ENCODE data around the gene TNIK. TPM values are rescaled to one million over a fixed set of nuclear protein-coding genes. Genes with fewer than 3 reads are reported as not detected.
A peak's percentile ranks its signal among the peaks of the same experiment; 100 is the strongest.
"Not testable (repeated sequence)": the region's sequence is repeated elsewhere in the genome, so short reads cannot be mapped to it uniquely, and the experiment has no call there.

TNIK gene
- total and polyA plus RNA-seq, 2 donors from 2014 or later = 3.6 to 48.9 TPM

GRCh38 chr3:171307988-171308387 lies 152.2 kb downstream of the TNIK start:
- H3K4me3 ChIP-seq (ENCODE audit: low read length in 3 of 3) = no peak overlapping the region
- no peaks in the 10 kb centered on the region for H3K4me1 ChIP-seq (ENCODE audit: control insufficient read depth in 2 of 3, insufficient read depth in 2 of 3, low read depth in 1 of 3, low read length in 3 of 3)
- no peak for TF ChIP-seq CTCF (IDR thresholded peaks at IDR 0.05; ENCODE audit: borderline replicate concordance, extremely low read depth, insufficient read depth)
- no peak for DNase-seq
- intact Hi-C loops (cut with DNase I) = no loop called here
- FAIRE-seq = no peak
- H3K9me3 ChIP-seq (ENCODE audit: control insufficient read depth in 2 of 3, insufficient read depth in 1 of 3, low read length in 3 of 3) = no peaks in the 10 kb centered on the region
- H3K27me3 ChIP-seq (ENCODE audit: control insufficient read depth, insufficient read depth, low read length) = no peaks in the 10 kb centered on the region
- H3K36me3 ChIP-seq (ENCODE audit: control insufficient read depth in 2 of 3, insufficient read depth in 3 of 3, low read length in 3 of 3) = no peaks in the 10 kb centered on the region
- no peak overlapping the region for H3K27ac ChIP-seq (ENCODE audit: low read depth in 2 of 2, low read length in 2 of 2)
- no peak overlapping the region for H3K9ac ChIP-seq (ENCODE audit: low read length in 3 of 3)

GRCh38 chr3:171307046-171307585 lies 153.1 kb downstream of the TNIK start:
- no peak for TF ChIP-seq CTCF (IDR thresholded peaks at IDR 0.05; ENCODE audit: borderline replicate concordance, extremely low read depth, insufficient read depth)
- no peaks in the 10 kb centered on the region for H3K36me3 ChIP-seq (ENCODE audit: control insufficient read depth in 2 of 3, insufficient read depth in 3 of 3, low read length in 3 of 3)
- H3K4me1 ChIP-seq (ENCODE audit: control insufficient read depth in 2 of 3, insufficient read depth in 2 of 3, low read depth in 1 of 3, low read length in 3 of 3) = no peaks in the 10 kb centered on the region
- FAIRE-seq (no peak), DNase-seq (no peak)
- no peak overlapping the region for H3K27ac ChIP-seq (ENCODE audit: low read depth in 2 of 2, low read length in 2 of 2)
- H3K4me3 ChIP-seq (ENCODE audit: low read length in 3 of 3) = no peak overlapping the region
- intact Hi-C loops (cut with DNase I) = no loop called here
- H3K9ac ChIP-seq (ENCODE audit: low read length in 3 of 3) = no peak overlapping the region
- H3K9me3 ChIP-seq (ENCODE audit: control insufficient read depth in 2 of 3, insufficient read depth in 1 of 3, low read length in 3 of 3) = no peaks in the 10 kb centered on the region
- H3K27me3 ChIP-seq (ENCODE audit: control insufficient read depth, insufficient read depth, low read length) = no peaks in the 10 kb centered on the region

DNA sequence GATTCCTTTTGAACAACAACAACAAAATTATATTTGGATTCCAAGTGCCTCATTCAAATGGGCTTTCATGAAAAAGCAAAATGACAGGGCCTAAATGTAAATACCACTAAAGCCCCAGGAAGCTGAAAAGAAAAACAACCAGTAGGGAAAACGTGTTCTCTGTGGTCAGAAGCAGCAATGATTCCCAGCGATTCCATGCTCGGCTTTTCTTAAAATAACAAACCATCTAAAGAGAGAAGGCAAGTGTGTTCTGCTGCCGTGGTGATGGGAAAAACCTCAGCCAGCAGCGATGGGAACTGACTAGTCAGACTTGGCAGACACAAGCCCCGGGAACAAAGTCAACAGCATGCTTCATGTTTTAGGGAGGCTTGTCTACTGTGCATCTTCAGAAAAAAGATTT lies 153.6 kb downstream of the TNIK start:
- no peak for FAIRE-seq
- Histone ChIP-seq H3K27ac (ENCODE audit: low read depth in 2 of 2, low read length in 2 of 2) (no peak overlapping the region), H3K9ac (ENCODE audit: low read length in 3 of 3) (no peak overlapping the region)

GRCh38 chr3:171305823-171306222 lies 154.4 kb downstream of the TNIK start:
- FAIRE-seq; H3K9ac ChIP-seq (ENCODE audit: low read length in 3 of 3); H3K4me3 ChIP-seq (ENCODE audit: low read length in 3 of 3); H3K27me3 ChIP-seq (ENCODE audit: control insufficient read depth, insufficient read depth, low read length); H3K4me1 ChIP-seq (ENCODE audit: control insufficient read depth in 2 of 3, insufficient read depth in 2 of 3, low read depth in 1 of 3, low read length in 3 of 3); intact Hi-C loops (cut with DNase I); H3K9me3 ChIP-seq (ENCODE audit: control insufficient read depth in 2 of 3, insufficient read depth in 1 of 3, low read length in 3 of 3); H3K27ac ChIP-seq (ENCODE audit: low read depth in 2 of 2, low read length in 2 of 2); H3K36me3 ChIP-seq (ENCODE audit: control insufficient read depth in 2 of 3, insufficient read depth in 3 of 3, low read length in 3 of 3); DNase-seq: not testable (repeated sequence)

More for the DNA sequence above, 153.6 kb downstream of the TNIK start:
- Histone ChIP-seq H3K27me3 (ENCODE audit: control insufficient read depth, insufficient read depth, low read length) (no peaks in the 10 kb centered on the region), H3K9me3 (ENCODE audit: control insufficient read depth in 2 of 3, insufficient read depth in 1 of 3, low read length in 3 of 3) (no peaks in the 10 kb centered on the region), H3K36me3 (ENCODE audit: control insufficient read depth in 2 of 3, insufficient read depth in 3 of 3, low read length in 3 of 3) (no peaks in the 10 kb centered on the region), H3K4me1 (ENCODE audit: control insufficient read depth in 2 of 3, insufficient read depth in 2 of 3, low read depth in 1 of 3, low read length in 3 of 3) (no peaks in the 10 kb centered on the region), H3K4me3 (ENCODE audit: low read length in 3 of 3) (no peak overlapping the region)
- intact Hi-C loops (cut with DNase I) = no loop called here
- peak in 1 of 5 donors; percentile 62 for DNase-seq
- TF ChIP-seq CTCF (IDR thresholded peaks at IDR 0.05; ENCODE audit: borderline replicate concordance, extremely low read depth, insufficient read depth) = no peak

DNA sequence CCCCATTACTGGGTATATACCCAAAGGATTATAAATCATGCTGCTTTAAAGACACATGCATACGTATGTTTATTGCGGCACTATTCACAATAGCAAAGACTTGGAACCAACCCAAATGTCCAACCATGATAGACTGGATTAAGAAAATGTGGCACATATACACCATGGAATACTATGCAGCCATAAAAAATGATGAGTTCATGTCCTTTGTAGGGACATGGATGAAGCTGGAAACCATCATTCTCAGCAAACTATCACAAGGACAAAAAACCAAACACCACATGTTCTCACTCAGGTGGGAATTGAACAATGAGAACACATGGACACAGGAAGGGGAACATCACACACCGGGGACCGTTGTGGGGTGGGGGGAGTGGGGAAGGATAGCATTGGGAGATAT lies 155.7 kb downstream of the TNIK start:
- H3K9me3 ChIP-seq (ENCODE audit: control insufficient read depth in 2 of 3, insufficient read depth in 1 of 3, low read length in 3 of 3); intact Hi-C loops (cut with DNase I); DNase-seq; H3K9ac ChIP-seq (ENCODE audit: low read length in 3 of 3); H3K36me3 ChIP-seq (ENCODE audit: control insufficient read depth in 2 of 3, insufficient read depth in 3 of 3, low read length in 3 of 3); H3K4me1 ChIP-seq (ENCODE audit: control insufficient read depth in 2 of 3, insufficient read depth in 2 of 3, low read depth in 1 of 3, low read length in 3 of 3); H3K27ac ChIP-seq (ENCODE audit: low read depth in 2 of 2, low read length in 2 of 2); H3K4me3 ChIP-seq (ENCODE audit: low read length in 3 of 3); FAIRE-seq; H3K27me3 ChIP-seq (ENCODE audit: control insufficient read depth, insufficient read depth, low read length): not testable (repeated sequence)

GRCh38 chr3:171304017-171304416 lies 156.2 kb downstream of the TNIK start:
- H3K4me3 ChIP-seq (ENCODE audit: low read length in 3 of 3); H3K27ac ChIP-seq (ENCODE audit: low read depth in 2 of 2, low read length in 2 of 2); DNase-seq; FAIRE-seq; intact Hi-C loops (cut with DNase I); H3K4me1 ChIP-seq (ENCODE audit: control insufficient read depth in 2 of 3, insufficient read depth in 2 of 3, low read depth in 1 of 3, low read length in 3 of 3); H3K9ac ChIP-seq (ENCODE audit: low read length in 3 of 3); H3K27me3 ChIP-seq (ENCODE audit: control insufficient read depth, insufficient read depth, low read length); H3K9me3 ChIP-seq (ENCODE audit: control insufficient read depth in 2 of 3, insufficient read depth in 1 of 3, low read length in 3 of 3); H3K36me3 ChIP-seq (ENCODE audit: control insufficient read depth in 2 of 3, insufficient read depth in 3 of 3, low read length in 3 of 3): not testable (repeated sequence)

All from kidney (tissue), 14 donors.